IMR-90 (cell line): ENCODE data around the gene CNKSR3. TPM values are rescaled to one million over a fixed set of nuclear protein-coding genes. Genes with fewer than 3 reads are reported as not detected.

ENCODE experiments used
- ATAC-seq: fragments of 200-7000 bp; cut with Tn5 transposase; 2 replicates; pipeline ENCODE4 v1.9.1; 2020; ENCODE audit warnings: low read depth, mild to moderate bottlenecking, moderate library complexity
- BruUV-seq: library from RNA; stranded (reverse); fragments of 400-500 nt; replicated peaks from 2 replicates; lab custom pipeline; 2021; lab: Mats Ljungman, UMichigan
- CTCF ChIA-PET: fragments of 300-600 bp; formaldehyde crosslinking; extraction: SDS; loops from one replicate; lab custom pipeline; 2021; ENCODE audit warnings: antibody characterized with exemption; lab: Yijun Ruan, JAX
- POLR2A ChIA-PET: fragments of 300-600 bp; sonication (Branson Sonifier 250); formaldehyde crosslinking; loops from one replicate; lab custom pipeline; 2022; ENCODE audit warnings: antibody characterized with exemption; ENCODE audit not compliant: unreplicated experiment; lab: Charles Lee
- DNase-seq: peaks from one replicate; pipeline ENCODE4 v3.0.0; 2013
- H2AFZ ChIP-seq: replicated peaks from 2 replicates; pipeline ENCODE3; 2013; ENCODE audit warnings: low read length, mild to moderate bottlenecking; ENCODE audit not compliant: poor library complexity
- H2AK5ac ChIP-seq: 2 replicates; pipeline ENCODE4 v1.6.1; 2013; ENCODE audit warnings: low read depth, low read length, inconsistent platforms
- H2AK9ac ChIP-seq: replicated peaks from 2 replicates; pipeline ENCODE3; 2013; ENCODE audit warnings: mild to moderate bottlenecking, low read depth, low read length, moderate library complexity; ENCODE audit not compliant: poor library complexity
- H2BK120ac ChIP-seq: 2 replicates; pipeline ENCODE4 v1.6.1; 2013; ENCODE audit warnings: low read depth, low read length, inconsistent platforms
- H2BK15ac ChIP-seq: 3 replicates; pipeline ENCODE4 v1.6.1; 2013; ENCODE audit warnings: low read depth, low read length, inconsistent platforms
- H2BK20ac ChIP-seq: 2 replicates; pipeline ENCODE4 v1.6.1; 2013; ENCODE audit warnings: low read depth, mild to moderate bottlenecking, inconsistent platforms, low read length, moderate library complexity
- H2BK5ac ChIP-seq: 2 replicates; pipeline ENCODE4 v1.6.1; 2013; ENCODE audit warnings: mild to moderate bottlenecking, low read depth, low read length, inconsistent platforms; ENCODE audit not compliant: poor library complexity, severe bottlenecking
- H3K14ac ChIP-seq: replicated peaks from 2 replicates; pipeline ENCODE4 v1.6.1; 2013; ENCODE audit warnings: low read depth, low read length, inconsistent platforms
- H3K18ac ChIP-seq: 2 replicates; pipeline ENCODE4 v1.6.1; 2013; ENCODE audit warnings: low read depth, low read length, control low read depth
- H3K23ac ChIP-seq: 2 replicates; pipeline ENCODE4 v1.6.1; 2013; ENCODE audit warnings: low read depth, low read length, inconsistent platforms
- H3K27ac ChIP-seq: 2 replicates; pipeline ENCODE4 v1.5.1; 2013; ENCODE audit warnings: mild to moderate bottlenecking, control low read depth, low read length; ENCODE audit not compliant: insufficient read depth
- H3K27me3 ChIP-seq: 2 replicates; pipeline ENCODE4 v1.6.1; 2013; ENCODE audit warnings: low read length; ENCODE audit not compliant: control insufficient read depth, insufficient read depth
- H3K36me3 ChIP-seq: 2 replicates; pipeline ENCODE4 v1.6.1; 2013; ENCODE audit warnings: low read length, mixed read lengths; ENCODE audit not compliant: control insufficient read depth, insufficient read depth
- H3K4ac ChIP-seq: 2 replicates; pipeline ENCODE4 v1.6.1; 2013; ENCODE audit warnings: low read depth, low read length, inconsistent platforms
- H3K4me1 ChIP-seq: 2 replicates; pipeline ENCODE4 v1.6.1; 2013; ENCODE audit warnings: low read length, mixed read lengths; ENCODE audit not compliant: control insufficient read depth, insufficient read depth
- H3K4me2 ChIP-seq: 2 replicates; pipeline ENCODE4 v1.6.1; 2013; ENCODE audit warnings: low read depth, mild to moderate bottlenecking, control low read depth, low read length, moderate library complexity
- H3K4me3 ChIP-seq: 2 replicates; pipeline ENCODE4 v1.5.1; 2013; ENCODE audit warnings: low read depth, mild to moderate bottlenecking, control low read depth, low read length, moderate library complexity; ENCODE audit not compliant: insufficient read depth
- H3K56ac ChIP-seq: 2 replicates; pipeline ENCODE4 v1.6.1; 2013; ENCODE audit warnings: low read length, inconsistent platforms; ENCODE audit not compliant: insufficient read depth; ENCODE audit errors: extremely low read depth
- H3K79me1 ChIP-seq, 2 experiments: 2 replicates each; pipeline ENCODE4 v1.6.1; 2013; ENCODE audit warnings: low read length in 2 of 2, inconsistent platforms in 1 of 2, low read depth in 1 of 2
- H3K9ac ChIP-seq: 2 replicates; pipeline ENCODE4 v1.6.1; 2013; ENCODE audit warnings: low read depth, low read length, control low read depth
- H3K9me1 ChIP-seq: 2 replicates; pipeline ENCODE4 v1.6.1; 2013; ENCODE audit warnings: low read length, inconsistent platforms; ENCODE audit not compliant: insufficient read depth
- H3K9me3 ChIP-seq: 2 replicates; pipeline ENCODE4 v1.6.1; 2013; ENCODE audit warnings: low read length; ENCODE audit not compliant: control insufficient read depth, insufficient read depth
- H4K20me1 ChIP-seq: 2 replicates; pipeline ENCODE4 v1.6.1; 2013; ENCODE audit warnings: low read length, inconsistent platforms; ENCODE audit not compliant: insufficient read depth
- H4K5ac ChIP-seq: 2 replicates; pipeline ENCODE4 v1.6.1; 2013; ENCODE audit warnings: mild to moderate bottlenecking, low read depth, low read length, control low read depth
- H4K8ac ChIP-seq, 2 experiments: 2 replicates each; pipeline ENCODE4 v1.6.1; 2013; ENCODE audit warnings: low read depth in 2 of 2, low read length in 2 of 2, control low read depth in 1 of 2, inconsistent platforms in 1 of 2
- H4K91ac ChIP-seq: 2 replicates; pipeline ENCODE4 v1.6.1; 2013; ENCODE audit warnings: low read depth, low read length, inconsistent platforms; ENCODE audit not compliant: insufficient read depth
- BHLHE40 ChIP-seq: fragments of 150-350 bp; IDR thresholded peaks from 2 replicates; pipeline ENCODE4 v1.6.1; 2016; ENCODE audit warnings: mild to moderate bottlenecking, low read depth, low read length
- CHD1 ChIP-seq: IDR thresholded peaks from 2 replicates; pipeline ENCODE4 v1.6.1; 2012; ENCODE audit warnings: low read depth, low read length, improper control_type of control experiment
- FOS ChIP-seq: fragments of 150-350 bp; IDR thresholded peaks from 2 replicates; pipeline ENCODE4 v1.6.1; 2016; ENCODE audit warnings: low read depth, low read length
- MAFK ChIP-seq: IDR thresholded peaks from 2 replicates; pipeline ENCODE4 v1.6.1; 2012; ENCODE audit warnings: low read depth, low read length, improper control_type of control experiment
- MAZ ChIP-seq: IDR thresholded peaks from 2 replicates; pipeline ENCODE4 v1.6.1; 2012; ENCODE audit warnings: low read depth, mild to moderate bottlenecking, low read length, improper control_type of control experiment, moderate library complexity, borderline replicate concordance
- NFE2L2 ChIP-seq: fragments of 150-350 bp; IDR thresholded peaks from 2 replicates; pipeline ENCODE4 v1.6.1; 2016; ENCODE audit warnings: low read depth, mild to moderate bottlenecking, low read length
- POLR2A ChIP-seq: IDR thresholded peaks from 2 replicates; pipeline ENCODE4 v1.6.1; 2012; ENCODE audit warnings: mild to moderate bottlenecking, low read depth, low read length
- SMC3 ChIP-seq: fragments of 150-350 bp; IDR thresholded peaks from 2 replicates; pipeline ENCODE4 v1.6.1; 2016; ENCODE audit warnings: low read depth, mild to moderate bottlenecking, antibody characterized with exemption, low read length, moderate library complexity
- WGBS, 2 experiments: methylation state at CpG; one replicate each; pipeline versions ENCODE4 v1.1.5 to v1.1.7; 2013; ENCODE audit warnings: missing lambda C conversion rate in 2 of 2; ENCODE audit not compliant: insufficient read length in 1 of 2; ENCODE audit errors: extremely low coverage in 2 of 2; 5-methylcytosine and 5-hydroxymethylcytosine counted together
- dilution Hi-C: fragments of 300-500 bp; cut with HindIII; formaldehyde crosslinking; loops from one replicate; pipeline ENCODE4 v1.14.3; 2018; ENCODE audit warnings: low sequenced_read_pairs; ENCODE audit not compliant: unreplicated experiment
- in situ Hi-C: fragments of 300-500 bp; cut with MboI; formaldehyde crosslinking; loops from 3 replicates; pipeline ENCODE4 v1.14.3; 2019; ENCODE audit warnings: low sequenced_read_pairs, inconsistent platforms, mixed read lengths
- intact Hi-C: fragments of 100-400 bp; cut with micrococcal nuclease; formaldehyde crosslinking; loops from 2 replicates; pipeline ENCODE4 v1.10.0; 2022
- polyA plus RNA-seq, 3 experiments: library from polyadenylated mRNA; depleted of rRNA; stranded (reverse); fragments of >200 nt; gene quantifications; 2 replicates each; pipeline ENCODE4 v1.2.3, GENCODE V29; 2012; ENCODE audit warnings: low replicate concordance in 1 of 3
- total RNA-seq: library from RNA; depleted of rRNA; stranded (reverse); fragments of >200 nt; gene quantifications from 2 replicates; pipeline ENCODE4 v1.2.3, GENCODE V29; 2012
- TF ChIP-seq, protein P1 (sequence below): fragments of 150-350 bp; IDR thresholded peaks from 2 replicates; pipeline ENCODE4 v1.6.1; 2016; ENCODE audit warnings: low read depth, mild to moderate bottlenecking, low read length, moderate library complexity, borderline replicate concordance
- TF ChIP-seq, protein P2 (sequence below): fragments of 150-350 bp; IDR thresholded peaks from 2 replicates; pipeline ENCODE4 v1.6.1; 2017; ENCODE audit warnings: mild to moderate bottlenecking, antibody characterized with exemption, low read length, low read depth
- TF ChIP-seq, protein P3 (sequence below): conservative IDR thresholded peaks from 2 replicates; pipeline ENCODE4 v1.5.1; 2012; ENCODE audit warnings: mild to moderate bottlenecking, low read depth, low read length, improper control_type of control experiment

The CNKSR3 gene
- total and polyA plus RNA-seq, 2 of the 4 experiments (the other 2 are of a cell fraction), result 6.7 to 15.8 TPM

DNA sequence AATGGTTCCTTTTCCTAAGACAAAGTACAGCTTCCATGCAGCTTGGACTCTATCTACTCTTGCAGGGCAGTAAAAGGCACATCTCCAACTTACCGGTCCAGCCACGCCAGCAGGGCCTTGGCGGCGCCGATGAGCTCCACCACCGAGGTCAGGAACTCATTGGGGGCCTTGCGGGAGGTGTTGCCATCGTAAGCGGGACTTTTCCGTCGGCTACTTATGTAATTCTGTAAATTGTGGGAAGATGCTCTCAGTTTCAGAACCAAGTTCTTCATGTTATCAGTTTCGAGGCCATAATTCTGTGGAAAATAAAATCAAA, 68.5 kb downstream of the CNKSR3 start:
- H3K23ac ChIP-seq, result no peak overlapping the region
- no peaks in the 10 kb centered on the region for H4K20me1 ChIP-seq
- no peaks in the 10 kb centered on the region for H3K9me3 ChIP-seq
- H3K4me3 ChIP-seq, result no peak overlapping the region
- WGBS, 2 experiments, result 100% methylated on average over 2 of the region's 12 CpGs; no CpG with 5 or more reads in 1 of the 2 experiments
- no peak overlapping the region for H2AFZ ChIP-seq
- POLR2A ChIA-PET, result no interaction called here
- H3K18ac ChIP-seq, result no peak overlapping the region
- no peak overlapping the region for H2BK120ac ChIP-seq
- intact Hi-C loops, result no loop called here
- H3K4me1 ChIP-seq, result no peaks in the 10 kb centered on the region
- no peak overlapping the region for H4K5ac ChIP-seq
- TF ChIP-seq, protein P1, sequence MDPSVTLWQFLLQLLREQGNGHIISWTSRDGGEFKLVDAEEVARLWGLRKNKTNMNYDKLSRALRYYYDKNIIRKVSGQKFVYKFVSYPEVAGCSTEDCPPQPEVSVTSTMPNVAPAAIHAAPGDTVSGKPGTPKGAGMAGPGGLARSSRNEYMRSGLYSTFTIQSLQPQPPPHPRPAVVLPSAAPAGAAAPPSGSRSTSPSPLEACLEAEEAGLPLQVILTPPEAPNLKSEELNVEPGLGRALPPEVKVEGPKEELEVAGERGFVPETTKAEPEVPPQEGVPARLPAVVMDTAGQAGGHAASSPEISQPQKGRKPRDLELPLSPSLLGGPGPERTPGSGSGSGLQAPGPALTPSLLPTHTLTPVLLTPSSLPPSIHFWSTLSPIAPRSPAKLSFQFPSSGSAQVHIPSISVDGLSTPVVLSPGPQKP, result no peak
- no peak for TF ChIP-seq SMC3
- TF ChIP-seq, protein P2, sequence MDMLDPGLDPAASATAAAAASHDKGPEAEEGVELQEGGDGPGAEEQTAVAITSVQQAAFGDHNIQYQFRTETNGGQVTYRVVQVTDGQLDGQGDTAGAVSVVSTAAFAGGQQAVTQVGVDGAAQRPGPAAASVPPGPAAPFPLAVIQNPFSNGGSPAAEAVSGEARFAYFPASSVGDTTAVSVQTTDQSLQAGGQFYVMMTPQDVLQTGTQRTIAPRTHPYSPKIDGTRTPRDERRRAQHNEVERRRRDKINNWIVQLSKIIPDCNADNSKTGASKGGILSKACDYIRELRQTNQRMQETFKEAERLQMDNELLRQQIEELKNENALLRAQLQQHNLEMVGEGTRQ, result no peak
- TF ChIP-seq CHD1, result no peak
- no peak for TF ChIP-seq NFE2L2
- no peak for TF ChIP-seq MAFK
- TF ChIP-seq MAZ, result no peak
- TF ChIP-seq BHLHE40, result no peak
- TF ChIP-seq FOS, result no peak
- TF ChIP-seq POLR2A, result no peak
- TF ChIP-seq, protein P3, sequence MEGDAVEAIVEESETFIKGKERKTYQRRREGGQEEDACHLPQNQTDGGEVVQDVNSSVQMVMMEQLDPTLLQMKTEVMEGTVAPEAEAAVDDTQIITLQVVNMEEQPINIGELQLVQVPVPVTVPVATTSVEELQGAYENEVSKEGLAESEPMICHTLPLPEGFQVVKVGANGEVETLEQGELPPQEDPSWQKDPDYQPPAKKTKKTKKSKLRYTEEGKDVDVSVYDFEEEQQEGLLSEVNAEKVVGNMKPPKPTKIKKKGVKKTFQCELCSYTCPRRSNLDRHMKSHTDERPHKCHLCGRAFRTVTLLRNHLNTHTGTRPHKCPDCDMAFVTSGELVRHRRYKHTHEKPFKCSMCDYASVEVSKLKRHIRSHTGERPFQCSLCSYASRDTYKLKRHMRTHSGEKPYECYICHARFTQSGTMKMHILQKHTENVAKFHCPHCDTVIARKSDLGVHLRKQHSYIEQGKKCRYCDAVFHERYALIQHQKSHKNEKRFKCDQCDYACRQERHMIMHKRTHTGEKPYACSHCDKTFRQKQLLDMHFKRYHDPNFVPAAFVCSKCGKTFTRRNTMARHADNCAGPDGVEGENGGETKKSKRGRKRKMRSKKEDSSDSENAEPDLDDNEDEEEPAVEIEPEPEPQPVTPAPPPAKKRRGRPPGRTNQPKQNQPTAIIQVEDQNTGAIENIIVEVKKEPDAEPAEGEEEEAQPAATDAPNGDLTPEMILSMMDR, result no peak
- H3K9me1 ChIP-seq, result peaks cover 4% of the 10 kb centered on the region; the same call in 1 of the 2 replicates
- H3K27ac ChIP-seq, result no peak overlapping the region
- H3K14ac ChIP-seq, result no peak overlapping the region
- H3K79me1 ChIP-seq, result peaks cover 14 to 22% of the 10 kb centered on the region in 2 experiments
- H3K27me3 ChIP-seq, result no peaks in the 10 kb centered on the region
- H3K56ac ChIP-seq, result no peak overlapping the region
- no peak overlapping the region for H2BK5ac ChIP-seq
- H3K9ac ChIP-seq, result no peak overlapping the region
- H2BK15ac ChIP-seq, result no peak overlapping the region
- in situ Hi-C loops, result no loop called here
- peaks cover 10% of the 10 kb centered on the region for H3K36me3 ChIP-seq
- no TSS peak for BruUV-seq
- H4K91ac ChIP-seq, result no peak overlapping the region
- CTCF ChIA-PET, result no interaction called here
- ATAC-seq, result no peak
- DNase-seq, result no peak
- dilution Hi-C loops, result no loop called here
- no peak overlapping the region for H3K4ac ChIP-seq
- H4K8ac ChIP-seq, result no peak overlapping the region
- H2AK9ac ChIP-seq, result no peak overlapping the region
- H2BK20ac ChIP-seq, result no peak overlapping the region
- no peak overlapping the region for H2AK5ac ChIP-seq
- H3K4me2 ChIP-seq, result no peak overlapping the region
